ENCODE results near the gene TP53I3. TPM values are rescaled to one million over a fixed set of nuclear protein-coding genes. Genes with fewer than 3 reads are reported as not detected.

TP53I3 gene
- total RNA-seq, 1 experiment from 2014 or later = 20.1 TPM

GRCh38 chr2:24107336-24107735 is 22.7 kb upstream of the TP53I3 start:
- no TSS peak for BruUV-seq (replicated peaks)
- H3K4me2 ChIP-seq (ENCODE audit: low read length) = no peak overlapping the region
- H3K36me3 ChIP-seq (ENCODE audit: control insufficient read depth in 1 of 2, insufficient read depth in 2 of 2, low read length in 2 of 2) = no peaks in the 10 kb centered on the region
- H3K9ac ChIP-seq (ENCODE audit: low read length) = no peak overlapping the region
- no peak overlapping the region for H2AFZ ChIP-seq (ENCODE audit: low read depth, low read length, poor library complexity, severe bottlenecking)
- no peak for DNase-seq (ENCODE audit: low read depth, low spot score)
- H4K20me1 ChIP-seq (ENCODE audit: insufficient read depth) = no peaks in the 10 kb centered on the region
- H3K9me3 ChIP-seq (ENCODE audit: control insufficient read depth in 1 of 2, insufficient read depth in 1 of 2, low read depth in 1 of 2, low read length in 2 of 2) = no peaks in the 10 kb centered on the region
- ATAC-seq = no peak
- intact Hi-C loops (cut with micrococcal nuclease) = no loop called here
- no peaks in the 10 kb centered on the region for H3K79me2 ChIP-seq (ENCODE audit: insufficient read depth, low read length)
- no peaks in the 10 kb centered on the region for H3K27me3 ChIP-seq (ENCODE audit: insufficient read depth, low read length)
- ChIA-PET CTCF (no interaction called here), POLR2A (no interaction called here), RAD21 (ENCODE audit: low non-redundant PET in 1 of 2, low total read pairs in 2 of 2, uncharacterized antibody in 2 of 2, unreplicated experiment in 2 of 2) (no interaction called here)
- H3K4me1 ChIP-seq (ENCODE audit: control insufficient read depth in 1 of 2, insufficient read depth in 2 of 2, low read length in 2 of 2) = peaks cover 4 to 22% of the 10 kb centered on the region in 2 experiments; a peak in 3 of 4 replicates
- no peak for TF ChIP-seq ZNF274 (IDR thresholded peaks at IDR 0.05; ENCODE audit: low read depth, low read length)
- no peak for TF ChIP-seq CTCF (IDR thresholded peaks at IDR 0.05 in 2 of 3, conservative IDR thresholded peaks at IDR 0.05 in 1 of 3; ENCODE audit: borderline replicate concordance in 1 of 3, insufficient read depth in 1 of 3, low read depth in 2 of 3, low read length in 2 of 3)
- no peak for TF ChIP-seq EGR1 (IDR thresholded peaks at IDR 0.05; ENCODE audit: low read depth)
- no peak for TF ChIP-seq EZH2 (IDR thresholded peaks at IDR 0.05)
- no peak for TF ChIP-seq RAD21 (IDR thresholded peaks at IDR 0.05; ENCODE audit: low read depth)
- no peak for TF ChIP-seq EZH2phosphoT487 (IDR thresholded peaks at IDR 0.05; ENCODE audit: borderline replicate concordance)
- no peak for TF ChIP-seq POLR2A (IDR thresholded peaks at IDR 0.05; ENCODE audit: borderline replicate concordance, extremely low read depth, insufficient read depth, insufficient read length)
- no peak for TF ChIP-seq SRF (IDR thresholded peaks at IDR 0.05; ENCODE audit: low read depth)
- no peak for TF ChIP-seq ELF1 (IDR thresholded peaks at IDR 0.05; ENCODE audit: borderline replicate concordance, low read depth)
- no peak for TF ChIP-seq JUND (IDR thresholded peaks at IDR 0.05)
- TF ChIP-seq ZBTB33 (IDR thresholded peaks at IDR 0.05; ENCODE audit: extremely low read depth, insufficient replicate concordance, low read length) = no peak
- no peak for TF ChIP-seq CBX3 (IDR thresholded peaks at IDR 0.05; ENCODE audit: low read depth)
- TF ChIP-seq TCF7L2 (IDR thresholded peaks at IDR 0.05; ENCODE audit: borderline replicate concordance, extremely low read depth, insufficient read depth, insufficient read length) = no peak
- TF ChIP-seq FOSL1 (IDR thresholded peaks at IDR 0.05; ENCODE audit: low read depth) = no peak
- no peak for TF ChIP-seq SP1 (IDR thresholded peaks at IDR 0.05; ENCODE audit: low read depth)
- no peak for TF ChIP-seq YY1 (IDR thresholded peaks at IDR 0.05; ENCODE audit: extremely low read depth, insufficient replicate concordance, low read depth, low read length)
- no peak for TF ChIP-seq SIN3A (IDR thresholded peaks at IDR 0.05; ENCODE audit: low read depth)
- TF ChIP-seq REST (IDR thresholded peaks at IDR 0.05; ENCODE audit: low read depth) = no peak
- no peak for TF ChIP-seq ATF3 (IDR thresholded peaks at IDR 0.05)
- TF ChIP-seq POLR2AphosphoS5 (IDR thresholded peaks at IDR 0.05; ENCODE audit: low read depth, low read length) = no peak
- no peaks in the 10 kb centered on the region for H3K9me2 ChIP-seq (ENCODE audit: insufficient read depth)
- H3K27ac ChIP-seq (ENCODE audit: low read depth, low read length) = no peak overlapping the region
- H3K4me3 ChIP-seq (replicated peaks in 1 of 2; ENCODE audit: low read depth in 1 of 2, low read length in 2 of 2) = no peak overlapping the region
